ENCODE measurements around the gene TENM3. TPM values are rescaled to one million over a fixed set of nuclear protein-coding genes. Genes with fewer than 3 reads are reported as not detected.

Gene TENM3
- total RNA-seq, 4 donors from 2014 or later = 0.64 to 5.5 (median 2.1) TPM

DNA sequence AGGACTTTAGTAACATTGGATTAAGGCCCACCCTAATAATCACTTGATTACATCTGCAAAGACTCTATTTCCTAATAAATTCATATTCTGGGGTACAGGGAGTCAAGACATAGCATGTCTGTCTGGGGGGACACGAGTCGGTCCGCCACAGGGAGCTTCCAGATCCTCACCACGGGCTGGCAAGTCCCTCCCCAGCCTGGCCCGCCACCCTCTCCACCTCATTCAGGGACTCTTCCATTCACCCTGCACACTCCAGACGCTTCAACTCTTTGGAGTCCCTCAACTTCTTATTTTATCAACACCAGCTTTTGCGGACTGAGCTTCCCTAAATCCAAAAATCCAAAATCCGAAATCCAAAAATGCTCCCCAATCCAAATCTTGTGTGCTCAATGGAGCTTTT lies 602.8 kb downstream of the TENM3 start:
- Histone ChIP-seq H3K9me3 (no peaks in the 10 kb centered on the region), H3K36me3 (no peaks in the 10 kb centered on the region), H3K4me3 (no peak overlapping the region), H3K27ac (peak overlapping the region in 2 of 4 donors; percentile 57 to 77), H3K27me3 (no peaks in the 10 kb centered on the region), H3K4me1 (peaks cover 15 to 58% (median 17%) of the 10 kb centered on the region in 3 donors)
- TF ChIP-seq POLR2A (IDR thresholded peaks at IDR 0.05) = no peak
- TF ChIP-seq, protein P1, sequence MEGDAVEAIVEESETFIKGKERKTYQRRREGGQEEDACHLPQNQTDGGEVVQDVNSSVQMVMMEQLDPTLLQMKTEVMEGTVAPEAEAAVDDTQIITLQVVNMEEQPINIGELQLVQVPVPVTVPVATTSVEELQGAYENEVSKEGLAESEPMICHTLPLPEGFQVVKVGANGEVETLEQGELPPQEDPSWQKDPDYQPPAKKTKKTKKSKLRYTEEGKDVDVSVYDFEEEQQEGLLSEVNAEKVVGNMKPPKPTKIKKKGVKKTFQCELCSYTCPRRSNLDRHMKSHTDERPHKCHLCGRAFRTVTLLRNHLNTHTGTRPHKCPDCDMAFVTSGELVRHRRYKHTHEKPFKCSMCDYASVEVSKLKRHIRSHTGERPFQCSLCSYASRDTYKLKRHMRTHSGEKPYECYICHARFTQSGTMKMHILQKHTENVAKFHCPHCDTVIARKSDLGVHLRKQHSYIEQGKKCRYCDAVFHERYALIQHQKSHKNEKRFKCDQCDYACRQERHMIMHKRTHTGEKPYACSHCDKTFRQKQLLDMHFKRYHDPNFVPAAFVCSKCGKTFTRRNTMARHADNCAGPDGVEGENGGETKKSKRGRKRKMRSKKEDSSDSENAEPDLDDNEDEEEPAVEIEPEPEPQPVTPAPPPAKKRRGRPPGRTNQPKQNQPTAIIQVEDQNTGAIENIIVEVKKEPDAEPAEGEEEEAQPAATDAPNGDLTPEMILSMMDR (IDR thresholded peaks at IDR 0.05) = no peak
- no peak for DNase-seq
- intact Hi-C loops (cut with DNase I) = no loop called here
- 93% methylated on average over 8 of the region's 8 CpGs for WGBS, 2 donors

DNA sequence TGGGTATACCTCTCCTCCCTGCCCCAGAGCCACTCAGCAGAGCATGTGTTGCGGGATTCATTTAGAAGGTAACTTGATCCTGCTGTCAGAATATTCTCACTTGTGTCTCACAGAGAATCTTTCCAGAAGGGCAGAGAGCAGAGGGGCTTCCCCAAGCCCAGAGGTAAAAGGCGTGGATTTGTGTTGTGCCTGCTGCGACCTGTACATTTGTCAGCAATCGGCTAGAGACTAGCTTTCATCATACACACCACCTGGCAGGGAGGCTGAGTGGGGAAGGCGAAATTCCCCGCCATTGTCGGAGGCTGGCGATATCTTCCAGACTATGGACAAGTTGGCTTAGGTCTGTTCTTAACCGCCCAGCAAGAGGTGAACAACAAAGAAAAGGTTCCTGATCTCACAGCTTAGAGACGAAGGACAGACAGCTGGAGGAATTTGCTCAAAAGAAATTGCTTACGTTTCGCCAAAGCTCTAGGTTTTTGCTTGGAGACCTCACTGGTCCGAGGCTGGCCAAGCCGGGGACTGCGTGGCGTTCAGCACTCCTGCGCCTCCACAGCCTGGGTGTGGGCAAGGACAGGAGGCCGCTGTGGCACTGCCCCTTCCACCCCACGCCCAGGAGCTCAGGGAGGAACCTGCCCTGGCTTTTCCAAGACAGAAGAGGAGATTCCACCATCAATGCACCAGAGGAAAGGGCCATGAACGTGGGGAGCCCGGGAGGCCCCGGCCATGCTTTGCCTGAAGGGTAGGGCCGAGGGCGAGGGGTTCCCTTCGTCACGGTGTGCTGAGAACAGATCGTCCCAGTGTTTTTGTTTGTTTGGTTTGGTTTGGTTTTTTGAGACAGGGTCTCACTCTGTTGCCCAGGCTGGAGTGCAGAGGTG lies 604.6 kb downstream of the TENM3 start:
- WGBS, 2 donors = 70 to 75% methylated on average over 19 to 24 of the region's 27 CpGs
- intact Hi-C loops (cut with DNase I) = no loop called here
- TF ChIP-seq POLR2A (IDR thresholded peaks at IDR 0.05) = no peak
- TF ChIP-seq, protein P1 (IDR thresholded peaks at IDR 0.05) = no peak
- no peak for DNase-seq
- Histone ChIP-seq H3K4me3 (no peak overlapping the region), H3K27me3 (no peaks in the 10 kb centered on the region), H3K27ac (peak overlapping the region in 1 of 4 donors; percentile 63), H3K36me3 (no peaks in the 10 kb centered on the region), H3K9me3 (peaks cover 0 to 3% (median 0%) of the 10 kb centered on the region in 3 donors), H3K4me1 (peaks cover 15 to 52% (median 17%) of the 10 kb centered on the region in 3 donors)

- peaks cover 0 to 9% (median 0%) of the 10 kb centered on the region in 3 donors for H3K9me3 ChIP-seq
- H3K36me3 ChIP-seq = no peaks in the 10 kb centered on the region
- TF ChIP-seq POLR2A (IDR thresholded peaks at IDR 0.05) = no peak
- TF ChIP-seq, protein P1 (IDR thresholded peaks at IDR 0.05) = no peak
- H3K4me3 ChIP-seq = no peak overlapping the region
- H3K4me1 ChIP-seq = peaks cover 10 to 44% (median 10%) of the 10 kb centered on the region in 3 donors
- no peak for DNase-seq
- intact Hi-C loops (cut with DNase I) = no loop called here
- 89 to 91% methylated on average over 6 of the region's 6 CpGs for WGBS, 2 donors
- no peak overlapping the region for H3K27ac ChIP-seq
- H3K27me3 ChIP-seq = no peaks in the 10 kb centered on the region
Measured at GRCh38 chr4:182848685-182849084, 605.5 kb downstream of the TENM3 start.

Small RNA genes lying within 50 kb of the gene (small RNA-seq; reads per million reads assigned to genes)
- gene RN7SKP67 (0 reads per million in 4 donors), gene RNU2-34P (0 reads per million in 4 donors)

Data from esophagus squamous epithelium (tissue), 5 donors.